Subcutaneous abdominal adipose tissue (tissue), 5 donors: ENCODE measurements around the gene TNFRSF14.

Experiments used
- H3K27ac ChIP-seq: one replicate; pipeline ENCODE4 v1.7.0; 2013; ENCODE audit warnings: low read depth, mild to moderate bottlenecking, inconsistent platforms, low read length, moderate library complexity
- H3K27me3 ChIP-seq, 5 donors: one replicate each; pipeline ENCODE4 v1.7.0; 2013; ENCODE audit warnings: low read length in 5 of 5, inconsistent platforms in 1 of 5; ENCODE audit not compliant: control insufficient read depth in 5 of 5, insufficient read depth in 4 of 5
- H3K36me3 ChIP-seq, 5 donors: one replicate each; pipeline ENCODE4 v1.7.0; 2013; ENCODE audit warnings: low read length in 5 of 5; ENCODE audit not compliant: control insufficient read depth in 5 of 5, insufficient read depth in 5 of 5
- H3K4me1 ChIP-seq, 5 donors: one replicate each; pipeline ENCODE4 v1.7.0; 2013; ENCODE audit warnings: low read length in 5 of 5, mild to moderate bottlenecking in 3 of 5, moderate library complexity in 1 of 5; ENCODE audit not compliant: control insufficient read depth in 5 of 5, insufficient read depth in 5 of 5
- H3K4me3 ChIP-seq, 5 donors: one replicate each; pipeline ENCODE4 v1.7.0; 2013; ENCODE audit warnings: low read length in 5 of 5, low read depth in 1 of 5
- H3K9ac ChIP-seq, 5 donors: one replicate each; pipeline ENCODE4 v1.7.0; 2013; ENCODE audit warnings: low read length in 5 of 5, mild to moderate bottlenecking in 4 of 5, moderate library complexity in 3 of 5
- H3K9me3 ChIP-seq, 5 donors: one replicate each; pipeline ENCODE4 v1.7.0; 2013; ENCODE audit warnings: low read length in 5 of 5; ENCODE audit not compliant: control insufficient read depth in 5 of 5
- donor health status: healthy.
- donor health status: healthy.
- donor health status: healthy.
- donor health status: healthy.
- donor health status: healthy.

TNFRSF14 gene

GRCh38 chr1:2528966-2529783 is 27.0 kb upstream of the TNFRSF14 start:
- H3K4me1 ChIP-seq: peaks cover 19 to 65% (median 55%) of the 10 kb centered on the region in 5 donors
- H3K9me3 ChIP-seq: no peaks in the 10 kb centered on the region
- no peak overlapping the region for H3K27ac ChIP-seq
- peaks cover 15 to 33% (median 32%) of the 10 kb centered on the region in 5 donors for H3K27me3 ChIP-seq
- peak overlapping the region in 3 of 5 donors; percentile 26 to 56 (median 36) for H3K4me3 ChIP-seq
- no peaks in the 10 kb centered on the region for H3K36me3 ChIP-seq
- peak overlapping the region in 1 of 5 donors; percentile 19 for H3K9ac ChIP-seq

GRCh38 chr1:2529784-2530512 is 26.2 kb upstream of the TNFRSF14 start, which contains the start of gene HES5:
HES5 (minus strand) TSS chr1:2530263; CDS start chr1:2530164, 99 bp downstream.
- Histone ChIP-seq H3K27ac (no peak within 1 kb of the TSS), H3K27me3 (peaks cover 20 to 41% (median 35%) of the 10 kb centered on the region in 5 donors), H3K36me3 (no peaks in the 10 kb centered on the region), H3K9ac (peak within 1 kb of the TSS in 2 of 5 donors; percentile 19 to 20), H3K4me1 (peaks cover 14 to 65% (median 48%) of the 10 kb centered on the region in 5 donors), H3K9me3 (no peaks in the 10 kb centered on the region), H3K4me3 (peak within 1 kb of the TSS in 3 of 5 donors; percentile 36 to 56 (median 42))

GRCh38 chr1:2530513-2531361 is 25.4 kb upstream of the TNFRSF14 start:
- Histone ChIP-seq H3K4me1 (peaks cover 6 to 59% (median 40%) of the 10 kb centered on the region in 5 donors), H3K9ac (peak overlapping the region in 1 of 5 donors; percentile 20), H3K27ac (no peak overlapping the region), H3K27me3 (peaks cover 23 to 48% (median 38%) of the 10 kb centered on the region in 5 donors), H3K36me3 (no peaks in the 10 kb centered on the region), H3K9me3 (no peaks in the 10 kb centered on the region), H3K4me3 (peak overlapping the region in 1 of 5 donors; percentile 42)

- H3K4me1 ChIP-seq: peaks cover 0 to 45% (median 28%) of the 10 kb centered on the region in 5 donors
- H3K27ac ChIP-seq: no peak overlapping the region
- H3K27me3 ChIP-seq: peaks cover 27 to 61% (median 48%) of the 10 kb centered on the region in 5 donors
- no peak overlapping the region for H3K4me3 ChIP-seq
- H3K9ac ChIP-seq: no peak overlapping the region
- H3K36me3 ChIP-seq: no peaks in the 10 kb centered on the region
- H3K9me3 ChIP-seq: no peaks in the 10 kb centered on the region
Observed at GRCh38 chr1:2532485-2533160, 23.5 kb upstream of the TNFRSF14 start.

- no peaks in the 10 kb centered on the region for H3K36me3 ChIP-seq
- peaks cover 29 to 69% (median 53%) of the 10 kb centered on the region in 5 donors for H3K27me3 ChIP-seq
- no peak overlapping the region for H3K27ac ChIP-seq
- peaks cover 0 to 38% (median 20%) of the 10 kb centered on the region in 5 donors for H3K4me1 ChIP-seq
- no peak overlapping the region for H3K9ac ChIP-seq
- no peaks in the 10 kb centered on the region for H3K9me3 ChIP-seq
- no peak overlapping the region for H3K4me3 ChIP-seq
Observed at GRCh38 chr1:2533365-2533764, 22.8 kb upstream of the TNFRSF14 start.

GRCh38 chr1:2534315-2534686 is 21.9 kb upstream of the TNFRSF14 start:
- Histone ChIP-seq H3K27ac (no peak overlapping the region), H3K36me3 (no peaks in the 10 kb centered on the region), H3K27me3 (peaks cover 35 to 74% (median 55%) of the 10 kb centered on the region in 5 donors), H3K4me3 (no peak overlapping the region), H3K9ac (no peak overlapping the region), H3K9me3 (no peaks in the 10 kb centered on the region), H3K4me1 (peaks cover 0 to 29% (median 11%) of the 10 kb centered on the region in 5 donors)

GRCh38 chr1:2534687-2535441 is 21.3 kb upstream of the TNFRSF14 start:
- H3K27me3 ChIP-seq: peaks cover 35 to 72% (median 60%) of the 10 kb centered on the region in 5 donors
- no peak overlapping the region for H3K4me3 ChIP-seq
- H3K9ac ChIP-seq: no peak overlapping the region
- H3K36me3 ChIP-seq: no peaks in the 10 kb centered on the region
- no peaks in the 10 kb centered on the region for H3K9me3 ChIP-seq
- H3K4me1 ChIP-seq: peaks cover 0 to 24% (median 9%) of the 10 kb centered on the region in 5 donors
- H3K27ac ChIP-seq: no peak overlapping the region

- no peak overlapping the region for H3K9ac ChIP-seq
- peaks cover 0 to 19% (median 7%) of the 10 kb centered on the region in 5 donors for H3K4me1 ChIP-seq
- no peaks in the 10 kb centered on the region for H3K9me3 ChIP-seq
- no peak overlapping the region for H3K4me3 ChIP-seq
- no peak overlapping the region for H3K27ac ChIP-seq
- H3K36me3 ChIP-seq: no peaks in the 10 kb centered on the region
- H3K27me3 ChIP-seq: peaks cover 35 to 75% (median 60%) of the 10 kb centered on the region in 5 donors
Observed at GRCh38 chr1:2535455-2535854, 20.7 kb upstream of the TNFRSF14 start.
